Measurements from ENCODE around the gene CRYBG1. TPM values are rescaled to one million over a fixed set of nuclear protein-coding genes. Genes with fewer than 3 reads are reported as not detected.

The CRYBG1 gene
- total and polyA plus RNA-seq, 10 of the 15 experiments (the other 5 are each of a cell fraction or from before 2014, with no cell fraction given) = 6.5 to 57.0 (median 25.2) TPM

DNA sequence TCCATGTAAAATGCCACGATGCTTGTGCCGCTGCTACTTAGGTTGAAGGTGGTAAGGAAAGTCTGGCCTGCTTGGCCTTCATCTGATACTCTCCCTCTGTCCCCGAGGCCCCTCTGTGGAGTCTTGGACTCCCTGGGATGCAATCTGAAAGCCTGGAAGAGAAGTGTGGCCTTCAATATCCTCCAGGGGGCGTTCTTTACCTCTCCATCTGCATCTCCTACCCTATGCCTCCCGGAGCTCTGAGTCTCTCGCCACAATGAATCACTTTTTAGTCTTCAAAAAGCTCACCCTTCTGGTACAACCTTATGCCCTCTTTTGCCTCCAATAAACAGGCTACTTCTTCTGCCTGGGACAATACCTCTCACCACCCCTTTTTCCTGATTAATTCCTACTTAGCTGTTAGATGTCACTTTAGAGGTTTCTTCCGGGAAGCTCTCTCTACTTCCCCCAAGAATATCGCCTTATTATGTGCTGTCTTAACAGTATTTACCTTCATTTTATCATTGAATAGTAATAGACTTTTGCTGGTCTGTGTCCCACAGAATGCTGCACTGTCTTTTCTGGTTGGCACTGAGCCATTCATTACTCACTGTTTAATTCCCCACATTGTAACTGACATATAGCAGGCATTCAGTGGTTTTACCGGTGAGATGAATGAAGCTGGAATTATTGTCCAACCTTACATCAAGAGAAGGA is 21.0 kb upstream of the CRYBG1 start:
- H3K27ac ChIP-seq (ENCODE audit: control insufficient read depth, insufficient read depth) = no peak overlapping the region
- CTCF ChIA-PET = interaction anchor here (0.5 to 2.9 kb wide), 42 partner anchors 9 to 945 kb away, joined by 3 to 16 read pairs (median 4); no protein-coding TSS in a partner anchor

More for the DNA sequence above, 21.0 kb upstream of the CRYBG1 start:
- Histone ChIP-seq H3K27me3 (replicated peaks in 1 of 2; ENCODE audit: control insufficient read depth in 2 of 2, insufficient read depth in 2 of 2, low read length in 1 of 2) (no peaks in the 10 kb centered on the region), H3K4me2 (ENCODE audit: control insufficient read depth, insufficient read depth) (no peak overlapping the region), H3K9me3 (replicated peaks; ENCODE audit: control insufficient read depth, insufficient read depth, low read length) (no peaks in the 10 kb centered on the region), H3K79me2 (ENCODE audit: control insufficient read depth, insufficient read depth, low read length) (no peaks in the 10 kb centered on the region), H2AFZ (ENCODE audit: control insufficient read depth, low read depth, low read length) (no peak overlapping the region), H3K4me3 (no peak overlapping the region), H4K20me1 (ENCODE audit: control insufficient read depth, insufficient read depth) (no peaks in the 10 kb centered on the region), H3K4me1 (ENCODE audit: control insufficient read depth, insufficient read depth, low read length) (no peaks in the 10 kb centered on the region), H3K36me3 (ENCODE audit: control insufficient read depth in 2 of 2, insufficient read depth in 2 of 2, low read length in 1 of 2) (no peaks in the 10 kb centered on the region), H3K9ac (ENCODE audit: control insufficient read depth, insufficient read depth, low read length) (no peak overlapping the region)
- ATAC-seq (peak; percentile 94), FAIRE-seq (peak; percentile 49), DNase-seq (ENCODE audit: low read depth, low spot score) (no peak)
- 18% methylated on average over 9 of the region's 9 CpGs for WGBS (ENCODE audit: insufficient coverage, insufficient replicate concordance, low lambda C conversion rate, missing lambda C conversion rate)
- TF ChIP-seq, protein P1, sequence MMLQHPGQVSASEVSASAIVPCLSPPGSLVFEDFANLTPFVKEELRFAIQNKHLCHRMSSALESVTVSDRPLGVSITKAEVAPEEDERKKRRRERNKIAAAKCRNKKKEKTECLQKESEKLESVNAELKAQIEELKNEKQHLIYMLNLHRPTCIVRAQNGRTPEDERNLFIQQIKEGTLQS (IDR thresholded peaks at IDR 0.05; ENCODE audit: borderline replicate concordance, extremely low read depth, low read depth, low read length) = no peak
- TF ChIP-seq ZNF622 (IDR thresholded peaks at IDR 0.05) (no peak), CBX5 (IDR thresholded peaks at IDR 0.05; ENCODE audit: low read depth) (no peak), RAD21 (IDR thresholded peaks at IDR 0.05; ENCODE audit: insufficient read depth, low read depth, low read length) (peak; percentile 57), RFX5 (IDR thresholded peaks at IDR 0.05; ENCODE audit: low read depth, low read length) (no peak), SMC3 (IDR thresholded peaks at IDR 0.05; ENCODE audit: borderline replicate concordance, low read length) (peak; percentile 31)
- TF ChIP-seq, protein P2, sequence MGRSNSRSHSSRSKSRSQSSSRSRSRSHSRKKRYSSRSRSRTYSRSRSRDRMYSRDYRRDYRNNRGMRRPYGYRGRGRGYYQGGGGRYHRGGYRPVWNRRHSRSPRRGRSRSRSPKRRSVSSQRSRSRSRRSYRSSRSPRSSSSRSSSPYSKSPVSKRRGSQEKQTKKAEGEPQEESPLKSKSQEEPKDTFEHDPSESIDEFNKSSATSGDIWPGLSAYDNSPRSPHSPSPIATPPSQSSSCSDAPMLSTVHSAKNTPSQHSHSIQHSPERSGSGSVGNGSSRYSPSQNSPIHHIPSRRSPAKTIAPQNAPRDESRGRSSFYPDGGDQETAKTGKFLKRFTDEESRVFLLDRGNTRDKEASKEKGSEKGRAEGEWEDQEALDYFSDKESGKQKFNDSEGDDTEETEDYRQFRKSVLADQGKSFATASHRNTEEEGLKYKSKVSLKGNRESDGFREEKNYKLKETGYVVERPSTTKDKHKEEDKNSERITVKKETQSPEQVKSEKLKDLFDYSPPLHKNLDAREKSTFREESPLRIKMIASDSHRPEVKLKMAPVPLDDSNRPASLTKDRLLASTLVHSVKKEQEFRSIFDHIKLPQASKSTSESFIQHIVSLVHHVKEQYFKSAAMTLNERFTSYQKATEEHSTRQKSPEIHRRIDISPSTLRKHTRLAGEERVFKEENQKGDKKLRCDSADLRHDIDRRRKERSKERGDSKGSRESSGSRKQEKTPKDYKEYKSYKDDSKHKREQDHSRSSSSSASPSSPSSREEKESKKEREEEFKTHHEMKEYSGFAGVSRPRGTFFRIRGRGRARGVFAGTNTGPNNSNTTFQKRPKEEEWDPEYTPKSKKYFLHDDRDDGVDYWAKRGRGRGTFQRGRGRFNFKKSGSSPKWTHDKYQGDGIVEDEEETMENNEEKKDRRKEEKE (IDR thresholded peaks at IDR 0.05) = no peak
- TF ChIP-seq, protein P3, sequence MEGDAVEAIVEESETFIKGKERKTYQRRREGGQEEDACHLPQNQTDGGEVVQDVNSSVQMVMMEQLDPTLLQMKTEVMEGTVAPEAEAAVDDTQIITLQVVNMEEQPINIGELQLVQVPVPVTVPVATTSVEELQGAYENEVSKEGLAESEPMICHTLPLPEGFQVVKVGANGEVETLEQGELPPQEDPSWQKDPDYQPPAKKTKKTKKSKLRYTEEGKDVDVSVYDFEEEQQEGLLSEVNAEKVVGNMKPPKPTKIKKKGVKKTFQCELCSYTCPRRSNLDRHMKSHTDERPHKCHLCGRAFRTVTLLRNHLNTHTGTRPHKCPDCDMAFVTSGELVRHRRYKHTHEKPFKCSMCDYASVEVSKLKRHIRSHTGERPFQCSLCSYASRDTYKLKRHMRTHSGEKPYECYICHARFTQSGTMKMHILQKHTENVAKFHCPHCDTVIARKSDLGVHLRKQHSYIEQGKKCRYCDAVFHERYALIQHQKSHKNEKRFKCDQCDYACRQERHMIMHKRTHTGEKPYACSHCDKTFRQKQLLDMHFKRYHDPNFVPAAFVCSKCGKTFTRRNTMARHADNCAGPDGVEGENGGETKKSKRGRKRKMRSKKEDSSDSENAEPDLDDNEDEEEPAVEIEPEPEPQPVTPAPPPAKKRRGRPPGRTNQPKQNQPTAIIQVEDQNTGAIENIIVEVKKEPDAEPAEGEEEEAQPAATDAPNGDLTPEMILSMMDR (IDR thresholded peaks at IDR 0.05 in 2 of 3, conservative IDR thresholded peaks at IDR 0.05 in 1 of 3; ENCODE audit: control insufficient read depth in 2 of 3, extremely low read depth in 1 of 3, insufficient read depth in 1 of 3, low read depth in 3 of 3, low read length in 3 of 3) = peak; percentile 68 to 77 (median 73)
- RAD21 ChIA-PET (ENCODE audit: unreplicated experiment) = interaction anchor here (0.6 to 1.8 kb wide), 11 partner anchors 8 to 658 kb away, joined by 3 to 10 read pairs (median 3); partner anchors contain the start of gene ATG5
- POLR2A ChIA-PET = interaction anchor here (1.4 kb wide), 1 partner anchor 14 kb away, joined by 3 read pairs; the partner anchor contains the start of gene ATG5
- in situ Hi-C loops (cut with MboI) (loop anchor here (10.0 kb wide), 1 partner anchor 645 kb away; no protein-coding TSS in a partner anchor), intact Hi-C loops (cut with micrococcal nuclease; ENCODE audit: unreplicated experiment) (loop anchor here (5.0 kb wide), 1 partner anchor 658 kb away; no protein-coding TSS in a partner anchor)
- BruUV-seq (replicated peaks) = no TSS peak
- SMC1A ChIA-PET (ENCODE audit: uncharacterized antibody, unreplicated experiment) = interaction anchor here (0.7 to 2.9 kb wide), 11 partner anchors 12 to 908 kb away, joined by 3 to 22 read pairs (median 4); no protein-coding TSS in a partner anchor
